SK-N-DZ (cell line): ENCODE data around the gene AMBRA1.

ENCODE experiments used
- DNase-seq: peaks from one replicate; pipeline ENCODE4 v3.0.0-alpha.2; 2015; ENCODE audit warnings: low spot score

AMBRA1 gene

DNA sequence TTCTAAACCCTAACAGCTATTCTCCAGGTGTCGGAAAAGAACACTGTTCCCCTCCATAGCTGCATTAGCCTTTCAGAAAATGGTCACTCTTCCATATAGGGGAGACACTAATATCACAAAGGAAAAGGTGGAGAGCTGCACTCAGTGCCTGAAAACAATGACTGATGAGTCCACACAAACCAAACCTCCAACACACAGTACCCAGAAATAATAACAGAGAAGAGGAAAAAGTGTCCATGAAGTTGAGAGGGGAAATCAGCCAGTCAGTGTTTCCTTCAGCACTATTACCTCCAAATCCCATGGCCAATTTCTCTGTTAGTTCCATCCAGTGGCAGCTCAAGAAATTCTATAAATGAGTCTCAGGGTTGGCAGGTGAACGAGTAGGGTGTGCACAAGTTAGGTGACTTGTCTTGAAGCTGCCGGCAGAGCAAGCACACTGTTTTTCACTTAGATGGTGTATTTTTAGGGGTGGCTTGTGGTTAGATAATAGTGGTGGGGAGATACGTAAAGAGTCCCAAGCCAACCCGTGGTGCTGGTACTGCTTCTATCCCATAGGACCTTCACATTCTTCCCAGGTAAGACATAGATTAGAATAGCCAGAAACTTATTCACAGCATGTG is 117.8 kb downstream of the AMBRA1 start:
- no peak for DNase-seq

DNA sequence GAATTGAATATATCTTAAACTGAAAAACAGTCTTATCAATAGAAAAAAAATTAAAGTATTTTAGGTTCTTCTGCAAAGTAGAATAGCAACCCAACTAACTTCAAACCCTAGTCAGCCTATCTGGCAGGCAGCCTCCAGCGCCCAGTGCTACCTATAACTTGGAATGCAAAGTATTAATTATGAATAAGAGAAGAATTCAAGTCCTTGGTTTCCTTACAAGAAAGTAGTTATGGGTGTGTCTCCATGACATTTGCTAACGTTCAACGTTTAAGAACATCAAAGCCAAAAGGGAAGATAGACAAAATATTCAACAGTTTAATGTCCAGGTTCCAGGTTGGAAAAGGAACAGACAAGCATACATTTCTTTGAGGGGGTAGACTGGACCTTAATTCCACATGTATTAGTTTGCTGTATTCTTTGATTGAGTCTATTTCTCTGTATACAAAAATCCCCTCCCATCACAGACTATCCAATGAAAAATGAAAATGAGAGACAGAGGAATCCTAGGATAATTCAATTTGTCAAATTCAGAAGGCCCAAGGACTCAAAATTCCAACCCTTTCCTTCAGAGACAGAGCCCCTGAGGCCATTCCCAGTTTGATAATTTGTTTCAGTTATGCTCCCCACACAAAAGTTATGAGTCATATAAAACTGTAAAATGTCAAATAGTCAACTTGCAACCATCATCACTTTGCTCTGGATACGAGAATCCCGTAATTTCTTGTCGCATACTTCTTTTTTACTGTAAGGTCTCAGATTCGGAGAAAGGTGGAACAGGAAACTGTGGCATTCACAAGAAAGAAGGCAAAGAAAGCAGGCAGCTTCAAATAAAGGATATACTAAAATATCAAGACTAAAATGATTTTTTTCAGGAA is 118.5 kb downstream of the AMBRA1 start:
- no peak for DNase-seq

DNA sequence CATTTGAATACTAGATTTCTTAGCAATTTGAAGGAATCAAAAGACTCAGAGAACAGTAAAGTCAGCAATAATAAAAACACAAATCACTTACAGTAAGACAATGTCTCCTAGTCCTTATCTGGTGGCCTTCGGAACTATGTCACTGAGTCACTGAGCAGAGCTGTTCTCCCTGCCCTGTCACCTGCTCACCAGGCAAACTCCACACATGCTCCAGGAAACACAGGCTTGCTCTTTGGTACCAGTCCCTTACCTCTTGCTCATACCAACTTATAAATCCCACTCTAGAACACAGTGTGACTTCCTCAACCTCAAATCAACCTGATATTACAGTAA is 121.2 kb downstream of the AMBRA1 start:
- no peak for DNase-seq

DNA sequence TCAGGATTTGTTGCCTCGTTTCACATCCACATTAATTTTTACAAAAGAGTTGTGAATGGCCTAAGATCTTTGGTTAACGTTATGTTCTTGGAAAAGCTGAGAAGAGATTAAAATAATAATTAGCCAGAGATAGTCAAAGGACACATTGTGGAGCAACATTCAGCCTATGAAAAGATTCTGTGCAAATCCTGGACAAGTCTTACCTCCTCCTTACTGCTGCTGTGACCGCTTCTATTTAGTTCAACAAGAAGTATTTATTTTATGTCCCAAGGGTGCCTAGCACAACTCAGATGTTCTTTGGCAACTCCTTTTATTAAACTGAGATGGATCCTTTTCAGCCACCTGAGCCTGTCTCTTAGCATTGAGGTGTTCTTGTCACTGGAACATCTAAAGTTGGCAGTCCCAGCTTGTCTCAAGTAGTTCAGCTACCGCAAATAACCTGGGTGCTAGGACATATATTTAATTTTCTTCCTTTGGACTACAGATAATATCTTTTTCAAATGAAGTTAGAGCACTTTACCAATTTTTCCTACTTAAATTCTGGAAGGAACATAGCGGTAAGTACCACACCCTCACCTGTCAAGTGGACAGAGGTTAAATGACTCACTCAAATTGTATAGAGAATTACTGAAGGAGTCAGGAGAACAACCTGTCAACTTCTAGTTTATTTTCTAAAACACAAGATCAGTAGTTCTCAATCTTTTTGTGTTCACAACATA is 121.7 kb downstream of the AMBRA1 start:
- DNase-seq, result no peak

DNA sequence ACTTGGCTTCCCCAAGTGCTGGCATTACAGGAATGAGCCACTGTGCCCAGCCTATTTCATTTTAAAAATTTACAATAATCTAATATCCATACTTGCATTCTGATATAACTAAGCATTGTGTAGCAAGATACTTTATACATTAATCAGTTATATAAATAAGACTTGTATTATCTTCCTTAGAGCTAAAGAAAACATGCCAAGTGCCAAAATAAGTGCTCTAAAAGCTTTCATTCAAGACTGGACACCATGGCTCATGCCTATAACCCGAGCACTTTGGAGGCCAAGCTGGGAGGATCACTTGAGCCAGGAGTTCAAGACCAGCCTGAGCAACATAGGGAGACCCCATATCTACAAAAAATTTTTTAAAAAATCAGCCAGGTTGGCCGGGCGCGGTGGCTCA is 123.9 kb downstream of the AMBRA1 start:
- no peak for DNase-seq

DNA sequence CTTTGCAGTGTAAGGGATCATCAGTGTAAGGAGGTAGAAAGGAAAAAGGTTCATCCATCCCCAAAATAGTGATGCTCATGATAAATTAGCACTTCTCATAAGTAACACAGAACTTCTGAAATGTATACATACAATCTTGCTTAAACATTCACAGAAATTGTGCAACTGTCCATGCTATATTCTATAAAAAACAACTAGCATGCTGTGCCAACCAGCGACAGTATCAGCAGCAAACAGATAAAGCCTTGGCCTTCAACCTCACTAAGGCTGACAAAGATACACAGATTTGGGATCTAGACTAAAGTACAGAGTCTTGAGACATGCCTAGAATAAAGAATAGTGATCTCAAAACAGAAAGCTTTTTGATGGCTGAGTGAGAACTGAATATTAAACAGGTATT is 128.1 kb downstream of the AMBRA1 start:
- no peak for DNase-seq

DNA sequence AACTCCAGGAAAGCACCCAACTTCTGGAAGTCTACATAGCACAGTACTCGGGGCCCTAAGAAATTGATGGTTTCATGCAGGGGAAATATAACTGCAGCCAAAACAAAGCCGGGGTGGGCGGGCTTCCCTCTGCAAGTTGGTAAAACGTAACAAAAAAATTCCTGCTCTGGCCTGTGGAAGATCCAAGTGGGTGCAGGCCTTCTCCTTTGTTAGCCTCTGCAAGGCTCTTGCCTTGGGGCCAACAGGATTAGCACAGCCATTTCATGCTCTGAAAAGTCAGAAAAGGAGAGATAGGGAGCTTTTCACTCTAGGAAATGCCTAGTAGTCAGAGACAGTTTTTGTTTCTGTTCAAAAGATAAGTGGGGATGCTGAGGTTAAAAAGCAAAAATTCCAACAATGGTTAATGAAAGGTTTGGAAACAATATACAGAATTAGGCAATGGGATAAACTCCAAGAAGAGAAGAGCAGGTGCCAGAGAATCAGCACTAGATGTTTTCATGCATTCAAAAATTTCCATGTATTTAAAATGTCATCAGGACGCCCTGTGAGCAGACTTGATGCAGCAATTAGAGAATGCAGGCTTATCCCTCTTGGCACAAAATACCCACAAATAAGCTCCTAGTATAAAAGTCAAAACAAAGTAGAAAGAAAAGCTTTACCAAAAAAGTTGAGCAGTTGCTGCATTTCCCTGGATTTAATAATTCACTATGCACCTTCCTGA is 130.0 kb downstream of the AMBRA1 start:
- DNase-seq, result no peak

DNA sequence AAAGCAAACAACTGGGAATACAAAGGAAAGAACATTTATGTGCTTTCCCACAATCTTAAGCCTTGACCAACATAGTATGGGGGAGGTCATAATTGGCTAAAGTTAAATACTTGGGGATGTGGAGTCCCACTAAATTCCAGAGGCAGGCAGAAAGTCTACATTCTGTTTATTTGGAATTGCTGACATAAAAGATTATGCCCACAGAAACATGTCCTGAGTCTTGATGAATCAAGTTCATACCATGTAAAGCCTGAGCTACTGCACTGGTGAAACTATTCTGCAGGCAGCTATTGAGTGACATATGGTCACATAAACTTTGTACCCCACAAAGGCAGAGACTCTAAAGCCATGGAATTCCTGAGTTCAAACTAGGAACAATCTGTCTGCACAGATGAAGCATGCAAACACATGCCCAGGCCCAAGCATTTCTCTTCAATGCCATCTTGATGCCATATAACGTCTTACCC is 132.3 kb downstream of the AMBRA1 start:
- DNase-seq, result no peak

DNA sequence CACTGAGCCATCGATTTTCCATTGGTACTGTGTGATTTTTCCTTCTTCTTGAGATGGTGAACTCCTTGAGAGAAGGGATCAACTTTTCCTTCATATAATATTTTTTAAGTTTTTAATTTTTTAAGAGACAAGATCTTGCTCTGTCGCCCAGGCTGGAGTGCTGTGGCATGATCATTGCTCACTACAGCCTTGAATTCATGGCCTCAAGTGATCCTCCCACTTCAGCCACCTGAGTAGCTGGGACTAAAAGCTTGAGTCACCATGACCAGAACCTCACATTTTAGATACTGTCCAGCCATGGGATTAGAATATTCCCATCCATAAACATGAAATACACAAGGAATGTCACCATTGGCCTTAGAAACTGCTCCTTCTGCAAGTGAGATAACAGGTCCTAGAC is 135.3 kb downstream of the AMBRA1 start:
- DNase-seq, result no peak

DNA sequence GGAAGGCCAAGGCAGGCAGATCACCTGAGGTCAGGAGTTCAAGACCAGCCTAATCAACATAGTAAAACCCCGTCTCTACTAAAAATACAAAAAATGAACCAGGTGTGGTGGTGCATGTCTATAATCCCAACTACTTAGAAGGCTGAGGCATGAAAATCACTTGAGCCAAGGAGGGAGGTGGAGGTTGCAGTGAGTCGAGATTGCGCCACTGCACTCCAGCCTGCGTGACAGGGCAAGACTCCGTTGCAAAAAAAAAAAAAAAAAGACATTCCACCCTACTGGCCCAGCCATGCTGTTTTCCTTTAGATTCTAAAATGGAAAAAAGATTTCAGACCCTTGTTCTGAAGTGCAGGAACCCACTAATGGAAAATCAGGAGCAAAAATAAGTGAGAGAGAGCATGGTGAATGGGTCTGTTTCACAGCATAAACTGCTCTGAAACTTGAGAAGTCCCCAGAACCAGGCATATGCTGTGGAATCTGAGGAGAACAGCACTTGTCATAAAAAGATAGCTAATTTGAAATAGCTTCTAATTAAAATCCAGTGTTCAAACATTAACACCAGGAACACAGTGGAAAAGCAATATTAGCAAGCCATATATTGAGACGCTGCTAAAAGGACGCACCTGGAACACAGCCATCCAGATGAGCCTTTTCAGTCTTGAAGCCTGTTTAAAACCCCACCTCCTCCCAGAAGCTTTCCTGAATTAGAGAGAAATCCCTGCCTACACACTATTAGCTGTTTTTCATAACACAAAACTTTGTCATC is 136.0 kb downstream of the AMBRA1 start:
- no peak for DNase-seq

DNA sequence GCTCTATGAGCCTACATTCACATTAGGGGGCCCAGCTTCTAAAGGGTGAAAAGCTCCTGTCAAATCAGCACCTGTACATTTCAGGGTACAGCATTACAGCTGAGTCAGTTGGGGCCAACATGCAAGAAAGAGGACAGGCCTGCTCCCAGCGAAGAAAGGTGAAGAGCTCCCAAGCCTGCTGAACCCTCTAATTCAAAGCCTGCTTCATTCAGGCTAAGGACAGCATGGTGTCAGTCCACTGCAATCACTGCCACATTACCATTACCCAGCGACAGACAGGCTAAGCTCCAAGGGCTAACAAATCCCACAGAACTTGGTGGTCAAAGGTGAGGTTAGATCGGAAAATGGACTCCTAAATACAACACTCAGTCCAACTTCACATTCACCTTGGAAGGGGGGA is 136.8 kb downstream of the AMBRA1 start:
- no peak for DNase-seq

DNA sequence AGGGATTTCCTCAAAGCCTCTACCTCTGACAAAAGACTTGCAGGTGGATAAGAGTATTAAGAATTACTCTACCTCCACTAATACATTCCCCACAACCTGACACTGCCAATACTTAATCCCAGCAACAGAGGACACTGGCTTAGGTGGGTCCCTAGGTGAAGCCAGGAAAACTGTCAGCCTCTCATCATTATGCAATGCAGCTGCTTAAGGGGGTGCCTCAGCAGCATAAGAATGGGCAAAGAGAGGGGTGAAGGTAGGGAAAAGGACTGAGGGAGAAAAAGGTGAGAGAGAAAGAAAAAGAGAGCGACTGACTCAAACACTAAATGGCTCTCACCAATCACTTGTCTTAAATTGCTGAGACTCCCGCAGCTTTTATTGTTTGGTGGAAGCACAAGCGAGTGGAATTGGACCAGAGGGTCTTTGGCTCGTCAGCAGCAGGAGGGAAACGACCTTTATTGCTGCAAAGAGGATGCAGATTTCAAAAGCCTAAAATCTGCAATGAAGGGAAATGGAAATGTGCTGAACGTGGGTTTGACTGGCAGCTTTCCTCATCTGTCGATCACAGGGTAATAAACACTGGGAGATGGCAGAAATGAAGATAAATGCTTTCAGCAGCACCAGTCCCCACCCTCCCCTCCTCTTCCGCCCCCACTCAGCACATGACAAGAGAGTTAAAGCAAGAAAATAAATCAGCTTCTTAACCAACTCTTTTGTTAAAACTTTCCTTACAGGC is 137.4 kb downstream of the AMBRA1 start:
- DNase-seq, result no peak

DNA sequence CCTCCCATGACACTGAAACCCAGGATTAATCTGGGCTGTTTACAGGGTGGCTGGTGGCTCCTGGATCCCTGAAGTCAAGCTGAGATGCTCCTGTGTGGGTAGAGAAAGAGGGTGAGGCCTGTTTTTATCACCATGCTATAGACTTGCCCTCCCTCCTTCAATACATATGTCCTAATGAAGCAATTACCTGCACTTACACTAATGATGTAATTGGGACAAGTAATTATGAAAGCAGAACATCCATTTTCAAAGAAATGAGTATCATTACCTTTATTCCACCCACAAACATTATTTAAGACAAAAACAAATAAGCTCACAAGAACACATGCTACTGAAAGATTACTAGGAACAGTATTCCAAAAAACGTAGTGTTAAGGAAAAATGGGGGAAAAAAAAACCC is 138.0 kb downstream of the AMBRA1 start:
- DNase-seq, result no peak

DNA sequence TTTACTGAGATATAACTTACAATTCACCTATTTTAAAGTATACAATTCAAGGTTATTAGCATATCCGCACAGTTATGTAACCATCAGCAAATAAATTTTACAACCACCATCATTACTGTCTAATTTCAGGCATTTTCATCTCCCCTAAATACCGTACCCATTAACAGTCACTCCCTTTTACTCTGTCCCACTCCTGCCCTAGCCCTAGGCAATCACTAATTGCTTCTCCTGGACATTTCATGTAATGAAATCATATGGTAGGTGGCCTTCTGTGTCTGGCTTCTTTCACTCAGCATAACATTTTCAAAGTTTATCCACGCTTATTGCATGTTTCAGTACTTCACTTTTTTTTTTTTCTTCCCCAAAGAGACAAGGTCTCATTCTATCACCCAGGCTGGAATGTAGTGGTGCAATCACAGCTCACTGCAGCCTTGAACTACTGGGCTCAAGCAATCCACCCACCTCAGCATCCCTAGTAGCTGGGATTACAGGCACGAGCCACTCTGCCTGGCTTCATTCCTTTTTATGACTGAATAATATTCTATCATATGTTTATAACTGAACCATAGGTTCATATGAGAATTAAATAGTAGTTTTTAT is 140.8 kb downstream of the AMBRA1 start:
- no peak for DNase-seq

DNA sequence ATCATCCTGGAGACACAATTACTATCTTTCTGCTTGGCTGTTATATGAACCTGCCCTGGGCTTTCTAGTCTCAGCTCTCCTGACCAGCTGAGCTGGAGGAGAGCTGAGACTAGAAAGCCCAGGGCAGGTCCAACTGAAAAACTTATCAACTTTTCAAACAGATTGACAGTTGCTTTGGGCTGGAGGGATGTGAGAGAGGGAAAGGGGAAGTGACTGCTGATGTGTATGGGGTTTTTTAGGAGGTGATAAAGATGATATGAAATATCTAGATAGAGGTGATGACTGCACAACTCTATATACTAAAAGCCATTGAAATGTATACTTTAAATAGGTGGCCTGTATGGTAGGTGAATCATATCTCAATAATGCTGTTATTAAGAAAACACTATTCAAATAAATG is 142.1 kb downstream of the AMBRA1 start:
- DNase-seq, result no peak

DNA sequence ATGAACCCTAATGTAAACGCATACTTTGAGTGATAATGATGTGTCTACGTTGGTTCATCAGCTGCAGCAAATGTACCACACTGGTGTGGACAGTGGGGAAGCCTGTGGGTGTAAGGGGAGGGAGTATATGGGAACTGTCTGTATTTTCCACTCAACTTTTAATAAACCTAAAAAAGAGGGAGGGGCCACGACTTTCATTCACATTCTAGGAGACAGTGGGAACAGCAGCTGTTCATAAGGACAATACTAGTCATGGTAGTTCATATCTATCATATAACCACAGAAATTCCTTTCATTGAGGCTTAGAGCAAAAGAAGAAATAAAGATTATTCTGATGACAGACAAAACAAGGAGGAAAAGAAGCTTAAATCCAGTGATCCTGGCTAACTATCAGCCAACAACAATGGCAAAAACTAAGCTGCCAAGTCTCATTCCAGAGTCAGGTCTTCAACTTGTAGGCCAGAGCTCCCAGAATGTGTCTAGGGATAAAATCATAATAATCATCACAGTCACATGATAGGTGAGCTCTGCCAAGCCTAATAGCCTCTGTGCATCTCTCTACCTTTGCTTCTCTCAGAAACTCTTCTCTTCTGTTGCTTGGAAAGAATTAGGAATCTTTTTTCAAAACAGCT is 142.9 kb downstream of the AMBRA1 start:
- no peak for DNase-seq

DNA sequence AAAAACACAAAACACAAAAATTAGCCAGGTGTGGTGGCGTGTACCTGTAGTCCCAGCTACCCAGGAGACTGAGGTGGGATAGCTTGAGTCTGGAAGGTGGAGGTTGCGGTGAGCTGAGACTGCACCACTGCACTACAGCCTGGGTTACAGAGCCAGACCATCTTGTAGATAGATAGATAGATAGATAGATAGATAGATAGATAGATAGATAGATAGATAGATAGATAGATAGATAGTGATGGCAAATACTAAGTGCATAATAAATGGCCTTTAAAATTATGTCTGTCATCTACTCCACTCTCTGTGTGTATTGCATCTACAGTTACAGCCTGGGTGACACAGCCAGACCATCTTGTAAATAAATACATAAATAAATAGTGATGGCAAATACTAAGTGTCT is 146.3 kb downstream of the AMBRA1 start:
- DNase-seq, result no peak

DNA sequence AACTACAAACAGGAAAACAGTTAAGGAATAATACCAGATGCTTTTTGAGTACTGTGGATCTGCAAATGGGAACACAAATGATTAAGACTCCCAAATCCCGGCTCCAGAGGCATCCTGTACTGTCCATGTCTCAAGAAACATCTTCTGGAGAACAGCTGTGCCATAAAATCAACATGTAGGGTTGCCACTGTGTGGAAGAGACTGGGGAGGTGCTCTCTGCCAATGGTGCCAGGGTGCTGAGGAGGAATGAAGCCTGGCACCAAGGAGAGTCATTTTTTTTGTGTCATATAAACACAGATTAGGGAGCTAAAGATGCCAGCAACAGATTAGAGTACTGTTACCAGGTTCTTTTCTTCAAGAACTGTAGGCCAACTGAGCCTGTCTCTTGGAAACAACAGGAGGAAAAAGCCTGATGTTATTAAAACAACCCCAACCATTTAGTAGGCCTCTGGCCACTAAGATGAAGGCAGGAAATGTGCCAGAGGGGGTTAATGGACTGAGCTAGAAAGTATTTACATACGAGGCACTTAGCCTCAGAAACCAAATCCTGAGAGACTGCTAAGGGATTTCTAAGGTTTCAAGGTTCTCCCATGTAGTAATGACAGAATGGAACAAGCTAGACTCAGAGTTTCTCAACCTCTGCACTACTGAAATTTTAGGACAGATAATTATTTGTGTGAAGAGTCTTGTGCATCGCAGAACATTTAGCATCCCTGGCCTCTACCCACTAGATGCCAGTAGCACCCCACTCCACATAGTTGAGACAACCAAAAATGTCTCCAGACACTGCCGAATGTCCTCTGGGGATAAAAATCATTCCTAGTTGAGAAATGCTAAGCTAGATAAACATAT is 147.7 kb downstream of the AMBRA1 start:
- no peak for DNase-seq
